Measurements from ENCODE around the gene ADAMTS7.

DNA sequence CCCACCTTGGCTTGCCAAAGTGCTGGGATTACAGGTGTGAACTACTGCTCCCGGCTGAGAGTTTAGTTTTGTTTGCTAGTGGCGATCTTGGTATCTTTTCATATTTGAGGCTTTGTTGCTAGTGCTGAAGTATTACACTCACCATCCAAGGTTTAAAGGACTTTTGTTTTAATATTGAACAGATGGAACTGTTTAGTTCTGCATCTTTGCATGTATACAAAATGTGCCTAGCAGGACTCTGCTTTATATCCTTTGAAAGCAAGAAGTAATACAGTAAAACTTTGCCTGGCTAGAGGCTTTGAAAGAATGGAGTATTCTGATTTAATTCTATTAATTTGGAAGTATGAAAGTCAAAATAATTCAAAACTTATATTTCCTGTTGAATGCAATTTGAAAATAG lies 92.4 kb downstream of the ADAMTS7 start:
- no peak for TF ChIP-seq EZH2 (IDR thresholded peaks at IDR 0.05; ENCODE audit: insufficient read depth, low read length)
- TF ChIP-seq, protein P1, sequence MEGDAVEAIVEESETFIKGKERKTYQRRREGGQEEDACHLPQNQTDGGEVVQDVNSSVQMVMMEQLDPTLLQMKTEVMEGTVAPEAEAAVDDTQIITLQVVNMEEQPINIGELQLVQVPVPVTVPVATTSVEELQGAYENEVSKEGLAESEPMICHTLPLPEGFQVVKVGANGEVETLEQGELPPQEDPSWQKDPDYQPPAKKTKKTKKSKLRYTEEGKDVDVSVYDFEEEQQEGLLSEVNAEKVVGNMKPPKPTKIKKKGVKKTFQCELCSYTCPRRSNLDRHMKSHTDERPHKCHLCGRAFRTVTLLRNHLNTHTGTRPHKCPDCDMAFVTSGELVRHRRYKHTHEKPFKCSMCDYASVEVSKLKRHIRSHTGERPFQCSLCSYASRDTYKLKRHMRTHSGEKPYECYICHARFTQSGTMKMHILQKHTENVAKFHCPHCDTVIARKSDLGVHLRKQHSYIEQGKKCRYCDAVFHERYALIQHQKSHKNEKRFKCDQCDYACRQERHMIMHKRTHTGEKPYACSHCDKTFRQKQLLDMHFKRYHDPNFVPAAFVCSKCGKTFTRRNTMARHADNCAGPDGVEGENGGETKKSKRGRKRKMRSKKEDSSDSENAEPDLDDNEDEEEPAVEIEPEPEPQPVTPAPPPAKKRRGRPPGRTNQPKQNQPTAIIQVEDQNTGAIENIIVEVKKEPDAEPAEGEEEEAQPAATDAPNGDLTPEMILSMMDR (IDR thresholded peaks at IDR 0.05; ENCODE audit: insufficient read depth, low read depth, low read length) = no peak
